ENCODE measurements around the gene WSB1. TPM values are rescaled to one million over a fixed set of nuclear protein-coding genes. Genes with fewer than 3 reads are reported as not detected.
A peak's percentile ranks its signal among the peaks of the same experiment; 100 is the strongest.

Gene WSB1
- total and polyA plus RNA-seq, 9 of the 15 experiments (the other 6 are each of a cell fraction or from before 2014, with no cell fraction given), result 22.8 to 229 (median 81.1) TPM

DNA sequence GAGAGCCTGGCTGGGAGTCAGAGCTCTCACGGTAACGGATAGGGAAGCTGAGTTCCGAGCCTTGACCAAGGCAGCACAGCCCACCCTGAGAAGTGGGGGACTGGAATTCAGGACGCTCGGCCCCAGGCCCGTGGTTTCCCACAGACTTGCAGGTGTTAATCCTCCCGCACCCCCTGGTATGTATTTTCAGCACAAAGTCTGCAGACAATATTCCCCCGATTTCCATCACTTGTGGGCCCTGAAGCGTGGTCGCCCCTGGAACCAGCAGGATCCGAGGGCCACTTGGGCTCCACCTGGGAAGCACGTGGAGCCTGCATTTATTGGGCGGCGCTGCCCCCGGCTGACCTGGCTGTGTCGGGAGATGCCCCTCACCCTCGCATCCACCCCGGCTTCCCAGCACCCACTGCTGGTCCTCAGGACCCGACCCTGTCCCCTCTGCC lies 60.2 kb downstream of the WSB1 start (continued):
- no peak for TF ChIP-seq MLLT1 (IDR thresholded peaks at IDR 0.05)
- TF ChIP-seq ZNF224 (CRISPR knock-in tag; IDR thresholded peaks at IDR 0.05), result no peak
- TF ChIP-seq THAP12 (CRISPR knock-in tag; IDR thresholded peaks at IDR 0.05), result no peak
- TF ChIP-seq ELF2 (CRISPR knock-in tag; IDR thresholded peaks at IDR 0.05), result no peak
- no peak for TF ChIP-seq HEY1 (CRISPR knock-in tag; IDR thresholded peaks at IDR 0.05; ENCODE audit: borderline replicate concordance)
- TF ChIP-seq SNRNP70 (optimal IDR thresholded peaks at IDR 0.05; ENCODE audit: low read depth, low read length), result no peak
- TF ChIP-seq SRF (CRISPR knock-in tag; IDR thresholded peaks at IDR 0.05), result 0 out of 4 replicates have a peak, but pooled peaks of 1 of the 2 experiments have one; percentile 6
- TF ChIP-seq, protein P1, sequence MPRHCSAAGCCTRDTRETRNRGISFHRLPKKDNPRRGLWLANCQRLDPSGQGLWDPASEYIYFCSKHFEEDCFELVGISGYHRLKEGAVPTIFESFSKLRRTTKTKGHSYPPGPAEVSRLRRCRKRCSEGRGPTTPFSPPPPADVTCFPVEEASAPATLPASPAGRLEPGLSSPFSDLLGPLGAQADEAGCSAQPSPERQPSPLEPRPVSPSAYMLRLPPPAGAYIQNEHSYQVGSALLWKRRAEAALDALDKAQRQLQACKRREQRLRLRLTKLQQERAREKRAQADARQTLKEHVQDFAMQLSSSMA (CRISPR knock-in tag; IDR thresholded peaks at IDR 0.05), result 0 out of 2 replicates have a peak, but pooled peaks have one; percentile 20
- no peak for TF ChIP-seq DNMT1 (IDR thresholded peaks at IDR 0.05)
- TF ChIP-seq ZNF263 (CRISPR knock-in tag; IDR thresholded peaks at IDR 0.05; ENCODE audit: borderline replicate concordance), result peak; percentile 56; the same call in 1 of the 2 replicates
- TF ChIP-seq ETS2 (tag; IDR thresholded peaks at IDR 0.05; ENCODE audit: borderline replicate concordance, poor library complexity, severe bottlenecking), result no peak
- no peak for TF ChIP-seq DIDO1 (tag; IDR thresholded peaks at IDR 0.05; ENCODE audit: low read depth)
- TF ChIP-seq ZNF668 (CRISPR knock-in tag; IDR thresholded peaks at IDR 0.05), result no peak
- TF ChIP-seq, protein P2, sequence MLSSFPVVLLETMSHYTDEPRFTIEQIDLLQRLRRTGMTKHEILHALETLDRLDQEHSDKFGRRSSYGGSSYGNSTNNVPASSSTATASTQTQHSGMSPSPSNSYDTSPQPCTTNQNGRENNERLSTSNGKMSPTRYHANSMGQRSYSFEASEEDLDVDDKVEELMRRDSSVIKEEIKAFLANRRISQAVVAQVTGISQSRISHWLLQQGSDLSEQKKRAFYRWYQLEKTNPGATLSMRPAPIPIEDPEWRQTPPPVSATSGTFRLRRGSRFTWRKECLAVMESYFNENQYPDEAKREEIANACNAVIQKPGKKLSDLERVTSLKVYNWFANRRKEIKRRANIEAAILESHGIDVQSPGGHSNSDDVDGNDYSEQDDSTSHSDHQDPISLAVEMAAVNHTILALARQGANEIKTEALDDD (IDR thresholded peaks at IDR 0.05), result no peak
- TF ChIP-seq ILK (tag; IDR thresholded peaks at IDR 0.05; ENCODE audit: borderline replicate concordance, low read depth), result no peak
- TF ChIP-seq, protein P3, sequence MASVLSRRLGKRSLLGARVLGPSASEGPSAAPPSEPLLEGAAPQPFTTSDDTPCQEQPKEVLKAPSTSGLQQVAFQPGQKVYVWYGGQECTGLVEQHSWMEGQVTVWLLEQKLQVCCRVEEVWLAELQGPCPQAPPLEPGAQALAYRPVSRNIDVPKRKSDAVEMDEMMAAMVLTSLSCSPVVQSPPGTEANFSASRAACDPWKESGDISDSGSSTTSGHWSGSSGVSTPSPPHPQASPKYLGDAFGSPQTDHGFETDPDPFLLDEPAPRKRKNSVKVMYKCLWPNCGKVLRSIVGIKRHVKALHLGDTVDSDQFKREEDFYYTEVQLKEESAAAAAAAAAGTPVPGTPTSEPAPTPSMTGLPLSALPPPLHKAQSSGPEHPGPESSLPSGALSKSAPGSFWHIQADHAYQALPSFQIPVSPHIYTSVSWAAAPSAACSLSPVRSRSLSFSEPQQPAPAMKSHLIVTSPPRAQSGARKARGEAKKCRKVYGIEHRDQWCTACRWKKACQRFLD (CRISPR knock-in tag; IDR thresholded peaks at IDR 0.05), result peak; percentile 85; the same call in 1 of the 2 replicates
- no peak for TF ChIP-seq HDAC2 (IDR thresholded peaks at IDR 0.05)
- no peak for TF ChIP-seq ZBTB9 (CRISPR knock-in tag; IDR thresholded peaks at IDR 0.05)
- TF ChIP-seq MYC (IDR thresholded peaks at IDR 0.05; ENCODE audit: low read depth, low read length), result no peak
- 0 out of 2 replicates have a peak, but pooled peaks have one; percentile 32 for TF ChIP-seq MYC (CRISPR knock-in tag; IDR thresholded peaks at IDR 0.05; ENCODE audit: borderline replicate concordance, low read depth)
